VCaP (cell line): ENCODE data around the gene CYTH1.

Source experiments
- H3K27ac ChIP-seq: fragments of 450-650 bp; 2 replicates; pipeline ENCODE4 v1.5.1; 2017
- TF ChIP-seq, protein P1 (sequence below): fragments of 450-650 bp; conservative IDR thresholded peaks from 2 replicates; pipeline ENCODE4 v1.5.1; 2017; ENCODE audit warnings: mild to moderate bottlenecking, moderate library complexity

Gene CYTH1

DNA sequence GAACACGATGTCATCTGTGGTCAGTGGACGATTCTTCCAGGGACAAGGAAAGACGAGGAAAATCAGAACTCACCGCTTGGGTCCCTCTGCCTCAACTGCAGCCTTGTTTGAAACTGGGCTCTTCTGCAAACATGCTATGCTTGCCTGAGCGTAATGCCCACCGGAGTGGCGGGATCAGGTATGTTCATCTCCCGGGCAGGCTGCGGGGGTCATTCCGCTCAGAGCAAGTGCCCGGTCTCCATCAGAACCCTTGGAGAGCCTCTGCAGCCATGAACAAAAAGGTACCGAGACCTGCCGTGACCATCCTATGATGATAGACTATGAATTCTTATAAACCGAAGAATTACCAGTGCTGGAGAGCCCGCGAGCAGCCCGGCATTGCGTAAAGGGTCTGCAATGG lies 140.4 kb downstream of the CYTH1 start:
- TF ChIP-seq, protein P1, sequence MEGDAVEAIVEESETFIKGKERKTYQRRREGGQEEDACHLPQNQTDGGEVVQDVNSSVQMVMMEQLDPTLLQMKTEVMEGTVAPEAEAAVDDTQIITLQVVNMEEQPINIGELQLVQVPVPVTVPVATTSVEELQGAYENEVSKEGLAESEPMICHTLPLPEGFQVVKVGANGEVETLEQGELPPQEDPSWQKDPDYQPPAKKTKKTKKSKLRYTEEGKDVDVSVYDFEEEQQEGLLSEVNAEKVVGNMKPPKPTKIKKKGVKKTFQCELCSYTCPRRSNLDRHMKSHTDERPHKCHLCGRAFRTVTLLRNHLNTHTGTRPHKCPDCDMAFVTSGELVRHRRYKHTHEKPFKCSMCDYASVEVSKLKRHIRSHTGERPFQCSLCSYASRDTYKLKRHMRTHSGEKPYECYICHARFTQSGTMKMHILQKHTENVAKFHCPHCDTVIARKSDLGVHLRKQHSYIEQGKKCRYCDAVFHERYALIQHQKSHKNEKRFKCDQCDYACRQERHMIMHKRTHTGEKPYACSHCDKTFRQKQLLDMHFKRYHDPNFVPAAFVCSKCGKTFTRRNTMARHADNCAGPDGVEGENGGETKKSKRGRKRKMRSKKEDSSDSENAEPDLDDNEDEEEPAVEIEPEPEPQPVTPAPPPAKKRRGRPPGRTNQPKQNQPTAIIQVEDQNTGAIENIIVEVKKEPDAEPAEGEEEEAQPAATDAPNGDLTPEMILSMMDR, result no peak
- H3K27ac ChIP-seq, result no peak overlapping the region

GRCh38 chr17:78641243-78641642 lies 140.8 kb downstream of the CYTH1 start:
- TF ChIP-seq, protein P1, result no peak
- H3K27ac ChIP-seq, result no peak overlapping the region

DNA sequence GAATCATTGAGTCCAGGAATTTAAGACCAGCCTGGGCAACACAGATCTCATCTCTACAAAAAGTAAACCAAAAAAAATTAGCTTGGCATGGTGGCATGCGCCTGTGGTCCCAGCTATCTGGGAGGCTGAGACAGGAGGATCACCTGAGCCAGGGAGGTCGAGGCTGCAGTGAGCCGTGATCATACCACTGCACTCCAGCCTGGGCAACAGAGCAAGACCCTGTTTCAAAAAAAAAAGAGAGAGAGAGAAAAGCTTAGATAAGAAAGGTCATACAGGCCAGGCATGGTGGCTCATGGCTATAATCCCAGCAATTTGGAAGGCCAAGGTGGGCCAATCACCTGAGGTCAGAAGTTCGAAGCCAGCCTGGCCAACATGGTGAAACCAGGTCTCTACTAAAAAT lies 141.4 kb downstream of the CYTH1 start:
- no peak overlapping the region for H3K27ac ChIP-seq
- TF ChIP-seq, protein P1, result no peak

DNA sequence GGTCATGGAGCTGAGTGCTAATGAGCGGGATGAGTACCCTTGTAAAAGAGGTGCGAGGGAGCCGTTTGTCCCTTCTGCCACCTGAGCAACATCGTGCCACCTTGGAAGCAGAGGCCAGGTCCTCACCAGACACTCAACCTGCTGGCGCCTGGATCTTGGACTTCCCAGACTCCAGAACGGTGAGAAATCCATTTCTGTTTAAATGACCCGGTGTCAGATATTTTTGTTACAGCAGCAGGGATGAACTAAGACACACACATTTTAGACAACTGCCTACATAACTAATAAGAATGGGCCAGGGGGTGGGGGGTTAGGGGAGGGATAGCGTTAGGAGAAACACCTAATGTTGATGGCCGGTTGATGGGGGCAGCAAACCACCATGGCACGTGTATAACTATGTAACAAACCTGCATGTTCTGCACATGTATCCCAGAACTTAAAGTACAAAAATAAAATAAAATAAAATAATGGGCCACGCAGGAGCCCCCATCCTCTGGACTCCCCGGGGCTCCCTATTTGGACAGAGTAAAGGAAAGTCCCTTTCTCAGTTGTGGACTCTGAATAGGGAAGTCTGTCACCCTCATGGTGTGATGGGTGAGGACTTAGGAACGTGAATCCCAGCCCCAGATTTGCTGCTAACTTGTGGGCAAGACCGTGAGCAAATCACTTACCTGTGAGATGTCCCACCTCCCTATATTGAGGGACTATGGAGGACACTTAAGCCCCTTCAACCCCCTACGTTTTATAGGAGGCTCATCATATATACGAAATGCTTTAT lies 144.2 kb downstream of the CYTH1 start:
- H3K27ac ChIP-seq, result no peak overlapping the region
- TF ChIP-seq, protein P1, result no peak

DNA sequence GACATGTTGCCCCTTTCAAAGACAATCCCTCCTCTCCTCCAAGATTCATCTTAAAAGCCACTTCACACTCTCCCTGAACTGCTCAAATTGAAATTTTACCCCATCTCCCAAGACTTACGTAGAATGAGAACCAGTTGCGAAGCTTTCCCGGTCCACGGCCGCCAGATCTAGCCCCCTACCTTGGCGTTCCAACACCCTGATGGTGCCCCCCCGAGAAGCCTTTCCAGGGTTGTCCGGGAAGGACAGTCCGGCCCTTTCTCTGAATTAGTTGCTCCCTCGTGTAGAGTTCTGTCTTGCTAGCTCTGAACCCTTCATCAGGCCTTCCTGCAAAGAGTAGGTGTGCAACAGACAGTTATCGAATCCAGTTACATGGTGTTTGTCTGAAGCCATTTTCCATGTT lies 144.9 kb downstream of the CYTH1 start:
- no peak overlapping the region for H3K27ac ChIP-seq
- TF ChIP-seq, protein P1, result no peak

- TF ChIP-seq, protein P1, result no peak
- H3K27ac ChIP-seq, result no peak overlapping the region
Observed at GRCh38 chr17:78634154-78634553, 147.9 kb downstream of the CYTH1 start.

DNA sequence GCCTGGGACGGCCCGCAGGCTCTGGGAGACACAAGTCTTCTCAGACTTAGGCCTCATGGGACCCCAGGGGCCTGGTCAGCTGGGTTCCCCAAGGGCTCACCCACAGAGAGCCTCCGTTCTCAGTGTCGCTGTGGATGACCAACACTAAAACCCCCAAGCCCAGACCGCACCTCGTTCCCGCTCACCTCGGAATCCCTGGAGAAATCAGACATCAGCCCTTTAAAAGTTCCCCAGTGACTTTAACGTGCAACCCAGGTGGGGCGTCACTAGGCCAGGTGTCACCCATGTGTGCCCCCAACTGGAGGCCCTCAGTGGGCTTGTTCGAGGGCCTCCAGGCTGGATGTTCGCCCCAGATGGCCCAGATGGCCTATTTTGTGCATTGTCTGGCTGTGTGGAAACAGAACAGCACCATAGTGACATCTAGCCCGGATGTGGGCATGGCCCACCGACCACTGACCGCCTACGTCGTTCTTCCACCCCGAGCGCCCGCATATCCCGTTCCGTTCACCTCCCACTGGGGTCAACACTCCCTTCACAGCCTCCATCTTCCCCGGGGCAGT lies 152.6 kb downstream of the CYTH1 start:
- H3K27ac ChIP-seq, result no peak overlapping the region
- TF ChIP-seq, protein P1, result no peak
